ENCODE results near the gene MAMLD1. TPM values are rescaled to one million over a fixed set of nuclear protein-coding genes. Genes with fewer than 3 reads are reported as not detected.

The MAMLD1 gene
- total and polyA plus RNA-seq, 12 donors, result 1.2 to 4.2 (median 2.3) TPM

GRCh38 chrX:150529587-150529986 lies 166.5 kb downstream of the MAMLD1 start:
- DNase-seq, result no peak
- peaks cover 0 to 4% (median 0%) of the 10 kb centered on the region in 7 donors for H3K27me3 ChIP-seq
- H3K4me3 ChIP-seq, result no peak overlapping the region
- H3K4me1 ChIP-seq, result peaks cover 0 to 9% (median 0%) of the 10 kb centered on the region in 9 donors
- H3K27ac ChIP-seq, result no peak overlapping the region
- 98% methylated on average over 3 of the region's 3 CpGs for WGBS, 2 donors
- intact Hi-C loops (cut with DNase I), result no loop called here
- TF ChIP-seq, protein P1, sequence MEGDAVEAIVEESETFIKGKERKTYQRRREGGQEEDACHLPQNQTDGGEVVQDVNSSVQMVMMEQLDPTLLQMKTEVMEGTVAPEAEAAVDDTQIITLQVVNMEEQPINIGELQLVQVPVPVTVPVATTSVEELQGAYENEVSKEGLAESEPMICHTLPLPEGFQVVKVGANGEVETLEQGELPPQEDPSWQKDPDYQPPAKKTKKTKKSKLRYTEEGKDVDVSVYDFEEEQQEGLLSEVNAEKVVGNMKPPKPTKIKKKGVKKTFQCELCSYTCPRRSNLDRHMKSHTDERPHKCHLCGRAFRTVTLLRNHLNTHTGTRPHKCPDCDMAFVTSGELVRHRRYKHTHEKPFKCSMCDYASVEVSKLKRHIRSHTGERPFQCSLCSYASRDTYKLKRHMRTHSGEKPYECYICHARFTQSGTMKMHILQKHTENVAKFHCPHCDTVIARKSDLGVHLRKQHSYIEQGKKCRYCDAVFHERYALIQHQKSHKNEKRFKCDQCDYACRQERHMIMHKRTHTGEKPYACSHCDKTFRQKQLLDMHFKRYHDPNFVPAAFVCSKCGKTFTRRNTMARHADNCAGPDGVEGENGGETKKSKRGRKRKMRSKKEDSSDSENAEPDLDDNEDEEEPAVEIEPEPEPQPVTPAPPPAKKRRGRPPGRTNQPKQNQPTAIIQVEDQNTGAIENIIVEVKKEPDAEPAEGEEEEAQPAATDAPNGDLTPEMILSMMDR (IDR thresholded peaks at IDR 0.05), result no peak
- no peak for ATAC-seq
- H3K36me3 ChIP-seq, result no peaks in the 10 kb centered on the region
- H3K9me3 ChIP-seq, result no peaks in the 10 kb centered on the region

- peaks cover 0 to 11% (median 0%) of the 10 kb centered on the region in 11 donors for H3K9me3 ChIP-seq
- no peak overlapping the region for H3K4me3 ChIP-seq
- WGBS, 2 donors, result 77 to 81% methylated on average over 7 of the region's 7 CpGs
- TF ChIP-seq, protein P1 (IDR thresholded peaks at IDR 0.05), result no peak
- intact Hi-C loops (cut with DNase I), result no loop called here
- no peak overlapping the region for H3K27ac ChIP-seq
- peaks cover 0 to 9% (median 0%) of the 10 kb centered on the region in 9 donors for H3K4me1 ChIP-seq
- no peaks in the 10 kb centered on the region for H3K36me3 ChIP-seq
- peaks cover 0 to 4% (median 0%) of the 10 kb centered on the region in 7 donors for H3K27me3 ChIP-seq
- DNase-seq (no peak), ATAC-seq (no peak)
These were observed 167.7 kb downstream of the MAMLD1 start for GRCh38 chrX:150530821-150531220.

DNA sequence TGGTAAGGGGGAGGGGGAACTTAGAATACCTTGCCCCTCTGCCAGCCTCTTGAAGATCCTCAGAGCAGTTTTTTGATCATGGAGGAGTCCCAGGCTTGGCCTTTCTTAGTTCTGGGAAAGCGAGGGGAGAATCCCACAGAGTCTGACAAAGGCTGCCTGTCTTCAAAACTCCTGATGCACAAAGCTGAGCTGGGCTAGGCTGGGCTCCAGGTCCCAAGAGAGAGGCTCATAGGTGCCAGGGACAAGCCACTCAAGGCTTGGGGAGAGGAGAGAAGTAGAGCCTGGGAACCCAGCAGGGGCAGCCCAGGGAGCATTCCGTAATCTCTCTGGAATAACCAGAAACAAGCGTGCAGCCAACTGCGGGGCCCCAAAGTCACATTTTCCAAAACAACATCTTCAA lies 168.3 kb downstream of the MAMLD1 start:
- WGBS, 2 donors, result 94 to 97% methylated on average over 4 of the region's 4 CpGs
- no peak for ATAC-seq

GRCh38 chrX:150533863-150534262 lies 170.7 kb downstream of the MAMLD1 start:
- no peak overlapping the region for H3K4me3 ChIP-seq
- H3K27me3 ChIP-seq, result peaks cover 0 to 4% (median 0%) of the 10 kb centered on the region in 7 donors
- peaks cover 0 to 36% (median 0%) of the 10 kb centered on the region in 11 donors for H3K9me3 ChIP-seq
- ATAC-seq (no peak), DNase-seq (no peak)
- H3K4me1 ChIP-seq, result no peaks in the 10 kb centered on the region
- intact Hi-C loops (cut with DNase I), result no loop called here
- TF ChIP-seq, protein P1 (IDR thresholded peaks at IDR 0.05), result no peak
- WGBS, 2 donors, result 83 to 97% methylated on average over 3 of the region's 3 CpGs
- H3K36me3 ChIP-seq, result no peaks in the 10 kb centered on the region
- no peak overlapping the region for H3K27ac ChIP-seq

More for the DNA sequence above, 168.3 kb downstream of the MAMLD1 start:
- no peaks in the 10 kb centered on the region for H3K36me3 ChIP-seq
- no peak for DNase-seq
- TF ChIP-seq, protein P1 (IDR thresholded peaks at IDR 0.05), result no peak
- intact Hi-C loops (cut with DNase I), result no loop called here
- H3K4me1 ChIP-seq, result peaks cover 0 to 9% (median 0%) of the 10 kb centered on the region in 9 donors
- H3K9me3 ChIP-seq, result peaks cover 0 to 18% (median 0%) of the 10 kb centered on the region in 11 donors
- H3K27me3 ChIP-seq, result peaks cover 0 to 4% (median 0%) of the 10 kb centered on the region in 7 donors
- H3K27ac ChIP-seq, result no peak overlapping the region
- H3K4me3 ChIP-seq, result no peak overlapping the region

All from heart right ventricle (tissue), 16 donors.